HS-27A (cell line): ENCODE measurements around the gene CAMKK1.

Experiments used
- DNase-seq: peaks from one replicate; pipeline ENCODE4 v3.0.0-alpha.2; 2012; ENCODE audit warnings: low read depth, missing footprints

The CAMKK1 gene

DNA sequence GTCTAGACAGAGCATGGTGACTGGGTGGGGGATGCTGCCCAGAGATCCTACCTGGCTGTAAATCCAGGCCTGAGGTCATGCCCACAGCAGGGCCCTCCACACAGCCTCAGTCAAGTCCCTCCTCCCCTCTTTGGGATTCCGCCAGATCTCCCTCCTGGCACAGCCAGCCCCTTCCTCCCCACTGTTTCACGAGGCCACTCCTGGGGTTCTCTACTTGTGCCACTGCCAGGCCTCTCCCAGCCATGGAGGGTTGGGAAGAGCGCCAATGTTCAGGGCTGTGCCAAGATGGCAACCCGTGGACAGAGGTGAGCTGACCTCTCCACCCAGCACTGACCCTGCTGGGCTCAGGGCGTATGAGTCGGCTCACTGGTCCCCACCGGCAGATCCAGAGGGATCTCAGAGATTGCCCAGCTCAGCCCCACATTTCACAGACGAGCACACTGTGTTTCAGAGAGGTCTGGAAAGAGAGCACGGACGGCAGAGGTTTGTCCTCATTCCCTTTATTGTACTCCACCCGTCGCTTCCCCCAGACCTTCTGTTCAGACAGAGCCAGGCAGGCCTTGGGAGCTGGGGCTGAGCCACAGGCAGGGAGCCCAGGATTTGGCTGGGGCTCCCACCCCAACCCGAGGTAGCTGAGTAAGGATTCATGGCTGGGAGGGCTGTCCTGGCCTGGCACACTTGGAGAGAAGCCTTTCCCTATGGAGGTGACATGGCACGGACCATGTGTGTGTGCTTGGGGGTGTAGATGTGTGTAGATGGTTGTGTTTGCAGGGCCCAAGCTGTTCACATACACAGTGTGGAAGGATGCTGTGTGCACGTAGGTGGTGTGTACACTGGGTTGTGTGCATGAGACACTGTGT, 3.5 kb upstream of the CAMKK1 start:
- no peak for DNase-seq

DNA sequence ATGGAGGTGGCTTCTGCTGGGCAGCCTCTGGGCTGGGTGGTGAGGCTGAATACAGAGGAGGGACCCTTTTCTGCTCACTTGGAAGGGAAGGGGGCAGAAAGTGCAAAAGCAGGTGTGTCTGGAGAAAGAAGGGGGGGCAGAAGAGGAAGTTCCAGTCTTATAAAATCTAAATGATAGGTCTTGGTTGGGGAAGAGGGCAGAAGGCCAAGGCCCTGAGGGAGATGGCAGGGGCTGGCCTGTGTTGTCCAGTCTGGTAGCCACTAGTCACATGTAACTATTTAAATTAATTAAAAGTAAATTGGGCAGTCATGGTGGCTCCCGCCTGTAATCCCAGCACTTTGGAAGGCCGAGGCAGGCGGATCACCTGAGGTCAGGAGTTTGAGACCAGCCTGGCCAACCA, 2.5 kb upstream of the CAMKK1 start:
- no peak for DNase-seq

DNA sequence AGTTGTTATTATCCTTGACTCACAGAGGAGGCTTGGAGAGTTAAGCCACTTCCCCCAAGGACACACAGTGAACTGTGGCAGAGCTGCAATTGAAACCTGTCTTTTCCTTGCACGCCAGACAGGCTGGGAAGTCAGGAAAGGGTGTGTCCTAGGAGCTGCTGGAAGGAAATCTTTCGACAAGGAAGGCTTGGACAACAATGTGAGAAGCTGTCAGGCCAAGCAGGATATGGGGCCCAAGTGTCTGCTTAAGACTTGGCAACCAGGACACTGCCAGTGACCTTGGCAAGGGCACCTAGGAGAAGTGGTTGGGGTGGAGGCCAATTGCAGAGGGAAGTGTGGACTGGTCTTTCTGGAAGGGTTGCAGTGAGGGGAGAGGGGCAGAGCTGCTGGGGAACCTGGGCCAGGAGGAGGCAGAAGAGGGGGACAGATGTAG, 2.1 kb upstream of the CAMKK1 start:
- no peak for DNase-seq

DNA sequence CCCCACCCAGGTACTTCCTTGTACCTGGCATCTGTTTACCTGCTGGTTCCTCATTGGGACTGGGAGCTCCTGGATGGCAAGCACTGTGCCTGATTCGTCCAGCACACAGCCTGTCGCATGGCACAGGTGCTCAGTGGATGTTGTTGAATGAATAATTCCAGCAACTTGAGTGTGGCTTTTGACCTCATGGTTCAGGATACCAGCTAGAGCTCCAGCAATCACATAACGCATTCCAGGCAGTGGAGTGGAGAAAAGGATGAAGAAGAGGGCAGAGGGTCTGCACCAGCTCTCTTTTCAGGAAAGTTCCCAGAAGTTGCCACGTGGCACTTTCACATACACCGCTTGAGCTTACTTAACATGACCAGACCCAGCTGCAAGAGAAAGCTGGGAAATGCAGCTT, 1.3 kb upstream of the CAMKK1 start:
- no peak for DNase-seq

DNA sequence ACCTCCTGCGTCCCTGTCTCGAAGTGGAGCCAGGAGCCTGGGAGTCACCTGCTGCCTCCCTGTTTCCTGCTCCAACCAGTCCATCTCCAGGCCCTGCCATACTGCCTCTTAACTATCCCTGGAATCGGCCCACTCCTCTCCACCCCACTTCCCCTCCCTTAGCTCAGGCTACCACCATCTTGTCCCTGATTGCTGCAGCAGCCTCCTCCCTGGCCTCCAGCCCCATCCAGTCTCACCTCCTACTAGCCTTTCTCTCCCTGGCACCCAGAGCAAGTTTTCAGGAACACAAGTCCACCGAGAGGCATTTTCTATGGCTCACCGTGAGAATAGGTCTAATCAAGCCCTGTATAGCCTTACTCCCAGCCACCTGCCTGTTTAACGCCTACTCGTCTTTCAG, 865 bp upstream of the CAMKK1 start:
- DNase-seq, result no peak

DNA sequence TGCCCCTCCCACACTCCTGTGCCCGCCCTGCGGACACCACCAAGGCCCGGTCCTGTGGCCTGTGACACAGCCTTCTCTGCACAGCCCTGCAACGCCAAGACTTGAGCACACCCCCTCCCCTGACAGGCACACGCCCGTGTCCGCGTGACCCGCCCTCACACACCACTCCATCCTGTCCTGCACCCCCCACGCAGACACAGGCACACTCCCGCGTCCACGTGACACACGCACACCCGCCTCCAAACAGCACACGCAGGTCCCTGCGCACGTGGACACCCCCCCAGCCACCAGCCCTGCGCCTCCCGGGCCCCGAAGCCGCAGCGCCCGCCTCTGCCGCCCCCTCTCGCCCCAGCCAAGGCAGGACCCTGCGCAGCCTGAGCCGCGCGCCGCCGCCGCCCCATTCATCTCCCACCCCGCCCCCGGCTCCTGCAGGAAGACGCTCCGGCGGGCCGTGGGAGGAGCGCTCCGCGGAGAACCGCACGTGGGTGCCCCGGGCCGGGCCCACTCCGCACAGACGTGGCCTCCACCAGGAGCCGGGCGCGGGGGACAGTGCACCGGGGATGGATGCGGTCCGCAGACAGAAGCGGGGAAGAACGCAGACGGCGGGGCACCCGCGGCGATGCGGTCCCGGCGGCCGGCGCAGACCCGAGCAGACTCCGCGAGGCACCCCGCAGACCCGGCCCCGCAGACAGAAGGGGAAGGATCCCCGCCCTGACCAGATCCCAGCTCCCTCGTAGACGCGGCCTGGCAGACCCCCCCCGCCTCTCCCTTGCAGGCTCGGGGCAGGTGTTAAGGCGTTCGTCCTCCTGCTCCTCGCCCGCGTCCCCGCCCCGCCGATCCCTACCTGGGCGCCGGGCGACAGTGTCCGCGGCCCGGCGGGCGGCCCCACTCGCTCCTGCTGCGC, 506 bp downstream of the CAMKK1 start:
- DNase-seq, result no peak

DNA sequence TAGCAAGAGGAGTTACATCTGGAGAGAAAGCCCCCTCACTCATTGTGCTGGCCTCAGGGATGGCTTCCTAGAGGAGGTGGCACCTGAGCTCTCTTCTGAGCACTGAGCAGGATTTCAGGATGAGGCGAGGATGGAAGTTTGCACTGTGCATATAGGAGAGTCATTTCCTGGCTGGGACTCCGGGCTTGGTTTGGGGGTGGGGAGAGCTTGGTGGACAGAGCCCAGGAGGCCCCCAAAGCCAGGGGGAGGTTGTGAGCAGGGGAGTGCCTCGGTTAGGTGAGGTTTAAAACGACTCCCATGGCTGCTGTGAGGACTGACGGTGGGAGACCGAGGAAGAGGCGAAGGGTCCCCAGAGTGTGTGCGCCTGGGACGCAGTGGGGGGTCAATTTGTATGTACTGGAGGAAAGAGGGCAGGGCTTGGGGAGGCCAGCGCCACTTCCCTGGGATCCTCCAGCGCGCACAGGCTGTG, 1.2 kb downstream of the CAMKK1 start:
- no peak for DNase-seq

DNA sequence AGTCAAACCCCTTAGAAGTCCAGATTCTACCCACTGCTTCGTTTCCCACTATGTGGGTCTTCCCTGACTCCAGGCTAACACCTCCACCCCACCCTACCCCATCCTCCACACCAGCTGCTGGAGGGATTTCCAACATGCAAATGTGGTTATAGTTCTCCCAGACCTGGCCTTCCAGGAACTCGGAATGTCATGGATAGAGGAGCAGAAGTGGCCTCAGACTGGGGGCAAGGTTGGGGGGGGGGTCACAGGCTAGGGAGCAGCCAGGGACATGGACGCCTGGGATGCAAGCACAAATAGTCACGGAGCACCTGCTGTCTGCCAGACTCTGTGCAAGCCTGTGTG, 2.0 kb downstream of the CAMKK1 start:
- no peak for DNase-seq

DNA sequence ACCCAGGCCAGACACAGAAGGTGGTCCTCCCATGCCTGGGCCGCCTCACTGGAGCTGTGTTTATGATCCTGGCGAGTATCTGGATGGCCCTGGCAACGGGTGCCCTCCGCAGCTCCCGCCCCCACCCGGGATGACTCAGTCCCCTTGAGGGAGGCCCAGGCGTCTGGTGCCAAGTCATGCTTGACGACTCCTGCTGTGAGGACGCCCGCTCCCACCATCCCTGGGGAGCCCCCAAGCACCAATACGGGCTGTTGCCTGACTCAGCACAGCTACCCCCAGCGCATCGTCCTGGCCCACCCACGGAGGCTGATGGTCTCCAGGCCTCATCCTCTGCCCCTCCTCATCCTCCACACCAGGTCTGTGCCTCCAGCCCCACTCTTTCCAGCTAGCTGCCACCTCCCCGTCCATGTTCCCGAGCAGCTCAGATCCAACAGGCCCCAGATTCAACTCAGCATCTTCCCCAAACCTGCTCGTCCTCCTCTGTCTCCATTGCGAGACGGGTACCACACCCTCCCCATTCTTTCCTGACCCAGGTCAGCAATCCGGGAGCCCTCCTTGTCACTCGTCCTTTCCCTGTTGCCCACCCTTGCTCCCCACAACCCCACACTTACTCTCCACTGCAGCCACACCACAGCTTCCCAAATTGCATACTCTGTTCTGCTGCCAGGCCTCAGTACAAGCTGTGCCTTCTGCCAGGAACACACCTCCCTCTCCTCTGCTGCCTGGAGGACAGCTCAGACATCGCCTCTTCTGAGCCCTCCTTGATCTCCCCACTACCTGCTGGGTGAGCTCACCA, 2.6 kb downstream of the CAMKK1 start:
- DNase-seq, result no peak

DNA sequence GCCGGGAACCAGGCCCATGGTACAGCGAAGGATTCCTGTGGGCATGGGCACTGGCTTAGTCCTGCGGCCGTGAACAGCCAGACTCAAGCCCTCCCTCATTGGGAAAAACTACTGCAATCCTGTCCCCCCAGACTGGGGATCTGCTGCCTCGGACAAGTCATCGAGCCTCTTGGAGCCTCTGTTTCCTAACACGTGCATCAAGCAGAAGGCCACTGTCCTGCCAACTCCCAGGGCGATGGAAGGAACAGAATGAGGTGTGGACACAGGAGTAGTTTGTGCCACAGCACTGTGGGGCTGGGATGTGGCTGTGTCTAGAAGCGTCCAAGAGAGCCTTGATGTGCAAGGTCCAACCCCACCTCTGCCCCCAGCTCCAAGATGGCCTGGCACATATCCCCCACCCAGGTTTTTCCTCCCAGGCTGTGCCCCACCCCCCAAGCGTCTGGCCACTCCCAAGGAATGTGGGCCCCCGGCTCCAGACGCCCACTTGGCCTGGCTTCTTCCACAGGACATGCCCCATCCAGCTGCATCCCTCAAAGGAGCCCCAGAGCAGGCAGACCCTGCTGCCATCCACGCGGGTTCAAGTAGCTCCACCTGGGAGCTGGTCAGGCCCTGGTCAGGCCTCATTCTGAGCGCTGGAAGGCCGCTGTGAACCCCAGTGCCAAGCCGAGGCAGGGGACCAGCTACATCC, 3.4 kb downstream of the CAMKK1 start:
- no peak for DNase-seq

DNA sequence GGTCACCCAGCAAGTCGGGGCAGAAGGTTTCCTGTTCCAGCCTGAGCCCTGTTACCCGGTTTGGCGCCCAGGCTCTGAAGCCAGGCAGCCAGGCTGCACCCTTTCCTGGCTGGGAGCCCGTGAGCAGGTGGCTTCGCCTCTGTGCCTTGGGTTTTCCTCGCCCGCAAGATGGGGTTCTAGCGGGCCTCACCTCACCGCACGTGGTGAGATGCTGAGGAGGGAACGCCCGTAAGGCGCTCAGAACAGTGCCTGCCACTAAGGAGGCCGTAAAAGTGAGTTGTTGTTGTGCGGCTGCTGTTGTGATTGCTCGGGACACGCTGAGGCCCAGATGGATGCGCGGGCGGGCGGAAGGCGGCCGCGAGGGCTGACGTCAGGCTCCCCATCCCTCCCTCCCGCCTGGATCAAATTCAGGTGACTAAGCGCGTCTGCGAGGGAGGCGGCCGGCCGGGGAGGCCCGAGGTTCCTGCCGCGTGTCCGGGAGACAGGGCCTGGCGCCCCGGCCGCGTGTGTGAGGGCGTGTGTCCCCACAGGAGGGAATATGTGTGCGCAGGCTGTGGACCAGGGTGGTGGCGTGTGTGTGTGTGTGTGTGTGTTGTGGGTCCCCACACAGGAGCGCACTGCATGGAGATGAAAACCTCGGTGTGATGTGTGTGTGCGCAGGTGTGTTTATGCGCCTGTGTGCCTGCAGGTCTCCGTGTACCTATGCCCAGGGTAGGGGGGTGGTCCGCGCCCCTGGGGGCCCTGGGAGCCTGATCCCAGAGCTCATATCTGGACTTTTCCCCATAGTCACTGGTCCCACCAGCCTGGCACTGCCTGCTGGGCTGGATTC, 4.3 kb downstream of the CAMKK1 start:
- no peak for DNase-seq

DNA sequence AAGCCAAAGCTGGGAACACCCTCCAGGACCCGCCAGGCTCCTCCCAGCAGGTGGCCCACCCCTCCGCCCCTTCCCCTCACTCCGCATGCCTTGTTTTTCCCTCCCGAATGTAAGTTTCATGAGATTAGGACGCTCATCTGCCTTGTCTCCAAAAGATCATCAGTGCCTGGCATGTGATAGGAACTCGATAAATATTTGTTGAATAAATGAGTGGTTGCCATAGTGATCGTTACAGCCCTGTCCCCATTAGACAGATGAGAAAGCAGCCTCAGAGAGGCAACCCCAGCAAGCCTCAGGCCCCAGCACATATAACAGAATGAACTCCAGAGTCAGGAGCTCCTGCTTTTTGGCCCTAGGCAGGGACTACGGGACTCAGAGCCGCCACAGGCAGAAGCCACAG, 5.0 kb downstream of the CAMKK1 start:
- DNase-seq, result no peak

DNA sequence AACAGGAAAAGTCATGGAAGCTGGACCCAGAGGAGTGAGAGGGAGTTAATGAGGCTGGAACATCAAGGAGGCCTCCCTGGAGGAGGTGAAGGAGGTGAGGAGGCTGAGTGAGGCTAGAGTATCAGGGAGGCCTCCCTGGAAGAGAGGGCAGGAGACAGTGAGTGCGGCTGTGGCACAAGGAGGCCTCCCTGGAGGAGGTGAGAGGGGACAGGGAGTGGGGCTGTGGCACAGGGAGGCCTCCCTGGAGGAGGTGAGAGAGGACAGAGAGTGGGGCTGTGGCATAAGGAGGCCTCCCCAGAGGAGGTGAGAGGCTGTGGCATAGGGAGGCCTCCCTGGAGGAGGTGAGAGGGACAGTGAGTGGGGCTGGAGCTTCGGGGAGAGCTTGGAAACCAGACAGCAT, 5.5 kb downstream of the CAMKK1 start:
- no peak for DNase-seq

DNA sequence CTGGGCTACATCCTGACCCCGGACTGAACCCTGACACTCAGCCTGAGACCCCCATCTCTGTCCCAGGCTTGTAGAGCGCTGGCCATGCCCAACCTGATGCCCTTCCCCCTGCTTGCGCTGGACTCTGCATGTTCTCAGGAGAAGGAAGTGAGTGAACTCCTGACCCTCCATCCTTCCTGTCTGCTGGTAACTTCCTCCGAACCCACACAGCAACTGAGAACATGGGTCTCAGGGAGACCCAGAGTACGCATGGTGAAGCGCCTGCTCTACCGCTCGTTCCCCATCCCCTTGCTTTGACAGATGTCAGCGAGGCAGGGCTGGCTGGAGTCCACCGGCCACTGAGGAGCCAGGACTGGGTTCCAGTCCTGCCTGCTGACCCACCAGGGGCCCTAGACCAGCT, 6.1 kb downstream of the CAMKK1 start:
- DNase-seq, result no peak

DNA sequence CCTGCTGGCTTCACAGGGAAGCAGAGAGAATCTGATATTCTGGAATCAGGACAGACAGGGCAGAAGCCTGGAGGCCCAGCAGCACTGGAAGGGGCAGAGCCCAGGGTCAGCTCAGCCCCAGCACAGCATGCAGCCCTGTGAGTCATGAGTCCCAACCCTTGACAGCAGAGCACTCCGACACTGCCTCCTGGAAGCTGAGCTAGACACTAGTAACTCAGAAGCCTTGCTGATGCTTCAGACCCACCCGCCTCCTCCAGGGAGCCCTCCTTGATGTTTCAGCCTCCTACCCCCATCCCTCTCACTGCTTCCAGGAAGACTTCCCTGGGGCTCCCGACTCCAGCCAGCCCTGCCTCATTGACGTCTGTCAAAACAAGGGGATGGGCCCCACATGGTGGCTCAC, 6.9 kb downstream of the CAMKK1 start:
- no peak for DNase-seq

DNA sequence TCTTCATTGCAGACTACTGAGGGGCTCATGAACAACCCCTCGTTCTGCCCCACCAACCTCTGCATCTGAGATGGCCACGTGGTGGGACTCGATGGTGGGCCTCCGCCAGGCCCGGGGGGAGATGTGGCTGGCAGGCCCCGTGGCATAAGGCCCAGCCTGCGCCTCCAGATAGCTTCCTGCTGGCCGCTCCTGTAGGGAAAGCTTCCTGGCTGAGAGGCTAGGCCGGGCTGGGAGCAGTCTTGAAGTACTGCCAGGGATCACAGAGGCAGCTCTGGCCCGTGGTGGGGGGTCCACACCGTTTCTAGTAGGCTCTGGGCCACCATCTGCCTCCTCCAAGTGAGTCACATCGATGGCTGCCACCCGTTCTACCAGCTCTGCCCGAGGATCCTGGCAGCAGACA, 7.6 kb downstream of the CAMKK1 start:
- no peak for DNase-seq

DNA sequence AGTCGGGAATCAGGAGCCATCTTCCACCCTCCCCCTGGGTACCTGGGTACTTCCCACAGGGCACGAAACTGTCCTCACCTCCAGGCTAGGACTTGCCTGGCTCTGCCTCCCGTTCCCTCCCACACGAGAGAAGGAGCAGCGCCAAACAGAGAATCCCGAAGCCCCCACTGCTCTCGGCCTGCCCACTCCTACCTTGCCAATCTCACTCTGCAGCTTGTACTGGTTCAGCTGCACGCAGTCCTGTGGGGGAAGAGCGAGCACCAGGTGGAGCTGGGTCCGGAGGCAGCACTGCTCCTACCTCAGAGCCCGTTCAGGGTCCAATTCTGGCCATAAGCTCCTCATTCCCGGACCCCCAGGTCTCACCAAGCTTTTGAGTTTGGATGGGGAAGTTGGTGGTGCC, 8.7 kb downstream of the CAMKK1 start:
- DNase-seq, result no peak

DNA sequence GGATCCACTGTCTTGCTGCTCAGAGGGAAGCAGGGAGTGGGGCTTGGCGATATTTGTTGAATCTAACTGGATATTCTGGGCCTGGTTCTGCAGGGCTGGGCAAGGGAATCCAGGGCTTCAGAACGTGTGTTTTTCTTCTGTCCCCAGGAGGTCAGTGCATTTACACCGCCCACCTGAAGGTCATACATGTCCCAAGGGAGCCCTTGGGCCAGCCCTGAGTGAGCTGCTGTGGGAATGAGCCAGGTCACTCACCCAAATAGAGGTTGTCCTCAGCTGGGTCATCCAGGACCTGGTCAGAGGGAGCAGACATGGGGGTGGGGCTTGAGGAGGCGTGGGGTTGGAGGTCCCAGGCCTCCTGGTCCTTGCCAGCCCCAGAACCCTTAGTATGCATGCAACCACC, 10.6 kb downstream of the CAMKK1 start:
- no peak for DNase-seq

DNA sequence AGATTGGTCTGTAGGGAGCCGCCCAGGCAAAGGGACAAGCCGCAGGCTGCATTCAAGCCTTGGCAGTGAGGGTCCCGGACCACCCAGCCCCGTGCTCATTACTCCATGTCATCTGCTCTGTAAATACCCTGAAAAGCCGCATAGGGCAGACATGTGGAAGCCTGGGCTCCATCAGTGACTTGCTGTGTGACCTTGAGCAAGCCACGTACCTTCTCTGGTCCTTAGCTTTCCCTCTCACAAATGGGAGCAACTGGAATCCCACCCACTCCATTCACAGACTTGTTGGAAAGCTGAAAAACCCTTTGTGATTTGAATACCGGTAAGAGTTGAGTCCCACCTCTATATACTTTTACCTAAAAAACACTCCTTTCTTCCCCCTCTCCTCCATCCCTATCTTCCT, 11.9 kb downstream of the CAMKK1 start:
- DNase-seq, result no peak

DNA sequence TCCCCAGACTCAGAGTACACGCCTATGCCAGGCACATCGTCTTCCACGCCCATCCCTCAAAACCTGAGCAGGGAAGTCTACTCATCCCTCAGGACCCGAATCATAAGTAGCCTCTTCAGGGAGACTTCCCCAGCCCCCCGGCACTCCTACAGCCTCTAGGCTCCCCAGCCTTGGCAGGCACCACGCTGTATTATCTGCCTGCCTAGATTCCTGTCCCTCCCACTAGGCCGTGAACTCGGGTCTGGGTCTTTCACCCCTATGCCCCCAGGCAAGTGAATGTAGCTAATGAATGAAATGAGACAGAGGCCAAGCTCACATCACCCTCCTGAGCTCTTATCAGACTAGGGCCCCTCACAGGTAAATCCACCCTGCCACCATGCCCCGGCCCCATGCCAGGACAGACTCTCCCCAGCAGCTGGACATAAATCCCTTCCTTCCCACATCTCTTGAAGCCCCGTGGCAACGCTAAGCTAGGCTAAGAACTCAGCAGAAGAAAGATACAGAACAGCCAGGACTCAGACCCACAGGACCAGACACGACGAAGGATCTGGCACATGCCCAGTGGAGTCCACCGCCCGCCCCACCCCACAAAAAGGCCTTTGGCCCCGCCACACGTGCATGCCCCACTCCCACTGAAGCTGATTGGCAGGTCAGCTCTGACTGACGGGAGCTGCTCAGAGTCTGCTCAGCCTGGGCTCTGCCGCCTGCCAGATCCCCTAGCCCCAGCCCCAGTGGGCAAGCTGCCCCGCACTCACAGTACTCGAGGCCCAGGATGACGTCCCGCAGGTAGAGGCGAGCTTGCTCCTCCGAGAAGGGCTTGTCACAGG, 13.0 kb downstream of the CAMKK1 start:
- DNase-seq, result no peak
